K562 (cell line): ENCODE data around the gene ME3. TPM values are rescaled to one million over a fixed set of nuclear protein-coding genes. Genes with fewer than 3 reads are reported as not detected.

ENCODE experiments used
- ATAC-seq: fragments of 200-7000 bp; cut with Tn5 transposase; 3 replicates; pipeline ENCODE4 v1.9.1; 2020; ENCODE audit warnings: moderate library complexity
- BruUV-seq: library from RNA; stranded (reverse); fragments of 400-500 nt; replicated peaks from 2 replicates; lab custom pipeline; 2021; lab: Mats Ljungman, UMichigan
- CTCF ChIA-PET: fragments of 300-600 bp; formaldehyde crosslinking; extraction: SDS; loops from one replicate; lab custom pipeline; 2021; ENCODE audit warnings: low intra/inter-chr PET ratio; lab: Yijun Ruan, JAX
- POLR2A ChIA-PET: fragments of 300-600, 350-650 bp; sonication (Branson Sonifier 250); formaldehyde crosslinking; extraction: SDS; loops from one replicate; lab custom pipeline; 2021; ENCODE audit warnings: antibody characterized with exemption, inconsistent platforms; lab: Yijun Ruan, JAX
- DNase-seq, 4 experiments: peaks; one replicate each; pipeline versions ENCODE4 v3.0.0 to v3.0.0-alpha.2; 2011 to 2018; ENCODE audit warnings: low spot score in 3 of 4, mixed read lengths in 3 of 4; ENCODE audit errors: extremely low read depth in 1 of 4
- FAIRE-seq: peaks from 2 replicates; lab custom pipeline; 2011; peaks lifted over from hg19 to GRCh38; lab: Jason Lieb, UNC
- H2AFZ ChIP-seq: 2 replicates; pipeline ENCODE4 v1.6.0; 2011; ENCODE audit warnings: low read depth, low read length, control low read depth, inconsistent platforms
- H3K27ac ChIP-seq: fragments of 200-600 bp; 3 replicates; pipeline ENCODE4 v1.8.0; 2011; ENCODE audit warnings: low read depth, mild to moderate bottlenecking, control low read depth, inconsistent platforms, low read length, moderate library complexity, mixed read lengths; ENCODE audit errors: extremely low read depth
- H3K27me3 ChIP-seq, 2 experiments: fragments of 300-600 bp in 1 of 2; 2 replicates in 1 of 2; 3 replicates in 1 of 2; pipeline versions ENCODE4 v1.6.0 to v1.8.0; 2011; ENCODE audit warnings: inconsistent platforms in 2 of 2, low read length in 2 of 2, mild to moderate bottlenecking in 1 of 2, mixed read lengths in 1 of 2, moderate library complexity in 1 of 2; ENCODE audit not compliant: control insufficient read depth in 2 of 2, insufficient read depth in 2 of 2
- H3K36me3 ChIP-seq: fragments of 300-600 bp; 3 replicates; pipeline ENCODE4 v1.8.0; 2011; ENCODE audit warnings: mild to moderate bottlenecking, low read length, inconsistent platforms; ENCODE audit not compliant: control insufficient read depth, insufficient read depth
- H3K4me1 ChIP-seq, 2 experiments: fragments of 200-600 bp in 1 of 2; replicated peaks in 1 of 2; 2 replicates in 1 of 2; 3 replicates in 1 of 2; pipeline versions ENCODE4 v1.5.1 to v1.8.0; 2011; ENCODE audit warnings: inconsistent platforms in 2 of 2, low read length in 2 of 2, mild to moderate bottlenecking in 1 of 2, mixed read lengths in 1 of 2, moderate library complexity in 1 of 2; ENCODE audit not compliant: control insufficient read depth in 2 of 2, insufficient read depth in 2 of 2
- H3K4me2 ChIP-seq: 2 replicates; pipeline ENCODE4 v1.6.1; 2011; ENCODE audit warnings: low read length, control low read depth, inconsistent platforms, mixed read lengths; ENCODE audit not compliant: insufficient read depth
- H3K4me3 ChIP-seq: fragments of 200-600 bp; sonication (generic), shearing (Covaris generic); 2 replicates; pipeline ENCODE4 v1.5.1; 2016; ENCODE audit warnings: control low read depth, inconsistent platforms
- H3K79me2 ChIP-seq: fragments of 200-600 bp; 3 replicates; pipeline ENCODE4 v1.8.0; 2011; ENCODE audit warnings: low read length, inconsistent platforms; ENCODE audit not compliant: control insufficient read depth, insufficient read depth
- H3K9ac ChIP-seq, 2 experiments: 2 replicates each; pipeline versions ENCODE4 v1.6.0 to v1.6.1; 2011; ENCODE audit warnings: low read depth in 2 of 2, low read length in 2 of 2, control low read depth in 1 of 2, inconsistent platforms in 1 of 2, mild to moderate bottlenecking in 1 of 2, mixed read lengths in 1 of 2; ENCODE audit not compliant: insufficient read depth in 1 of 2
- H3K9me1 ChIP-seq: one replicate; pipeline ENCODE4 v1.6.0; 2011; ENCODE audit warnings: inconsistent platforms, mild to moderate bottlenecking, low read length, moderate library complexity; ENCODE audit not compliant: control insufficient read depth, insufficient read depth
- H3K9me3 ChIP-seq: replicated peaks from 2 replicates; pipeline ENCODE4 v1.5.1; 2011; ENCODE audit warnings: low read depth, low read length, inconsistent platforms; ENCODE audit not compliant: control insufficient read depth, insufficient read depth
- H4K20me1 ChIP-seq: replicated peaks from 2 replicates; pipeline ENCODE4 v1.6.1; 2011; ENCODE audit warnings: low read length, inconsistent platforms, mixed read lengths; ENCODE audit not compliant: control insufficient read depth, insufficient read depth
- CHD1 ChIP-seq: fragments of 200-600 bp; sonication (generic); IDR thresholded peaks from one replicate; pipeline ENCODE4 v1.6.1; 2012; ENCODE audit warnings: mild to moderate bottlenecking, moderate library complexity, low read length, inconsistent platforms
- ERF ChIP-seq: fragments of 450-650 bp; formaldehyde crosslinking; IDR thresholded peaks from 2 replicates; pipeline ENCODE4 v1.4.0; 2020; ENCODE audit warnings: mild to moderate bottlenecking, mixed read lengths
- PYGO2 ChIP-seq: fragments of 450-650 bp; IDR thresholded peaks from 2 replicates; pipeline ENCODE4 v1.6.1; 2016; ENCODE audit warnings: mild to moderate bottlenecking, missing genetic modification characterization, moderate library complexity, missing compliant biosample characterization
- RBM25 ChIP-seq: fragments of 200-400 bp; formaldehyde crosslinking; IDR thresholded peaks from 2 replicates; pipeline ENCODE4 v1.6.1; 2018; ENCODE audit warnings: low read length, low read depth, moderate library complexity; ENCODE audit not compliant: severe bottlenecking
- SMAD2 ChIP-seq: fragments of 150-350 bp; IDR thresholded peaks from 2 replicates; pipeline ENCODE4 v1.6.1; 2014; ENCODE audit warnings: low read depth, mild to moderate bottlenecking, low read length
- ZBTB43 ChIP-seq: sonication (generic); formaldehyde crosslinking; IDR thresholded peaks from 2 replicates; pipeline ENCODE4 v1.8.0; 2023; ENCODE audit warnings: mild to moderate bottlenecking, missing genetic modification reagents
- ZNF347 ChIP-seq: fragments of 450-650 bp; formaldehyde crosslinking; IDR thresholded peaks from 2 replicates; pipeline ENCODE4 v1.4.0; 2020; ENCODE audit warnings: low read depth, mild to moderate bottlenecking, moderate library complexity
- WGBS: fragments of 100-300 bp; shearing (Covaris generic); methylation state at CpG from one replicate; pipeline ENCODE4 v1.1.6; 2016; ENCODE audit warnings: low coverage, mixed read lengths; ENCODE audit not compliant: insufficient coverage; ENCODE audit errors: missing lambda C conversion rate; 5-methylcytosine and 5-hydroxymethylcytosine counted together
- in situ Hi-C: fragments of 300-500 bp; cut with MboI; formaldehyde crosslinking; loops from 4 replicates; pipeline ENCODE4 v1.15.0; 2018; ENCODE audit warnings: inconsistent platforms, mixed read lengths
- intact Hi-C: fragments of 100-400 bp; cut with micrococcal nuclease; formaldehyde crosslinking; loops from 2 replicates; pipeline ENCODE4 v1.14.2; 2022
- polyA plus RNA-seq, 8 experiments: library from polyadenylated mRNA; depleted of rRNA in 4 of 8; stranded (reverse) in 5 of 8; unstranded in 3 of 8; fragments of >200 nt; fragmentation: Nextera tagmentation in 2 of 8; fragmentation: Illumina TruSeq in 1 of 8; extraction: Ambion mirVana in 2 of 8; extraction: Trizol in 1 of 8; gene quantifications; 2 replicates each; pipeline versions ENCODE4 v1.2.1 to v1.2.3, GENCODE V29; 2011 to 2014; ENCODE audit warnings: inconsistent platforms in 1 of 8, missing spikeins in 1 of 8
- total RNA-seq, 7 experiments: library from RNA; depleted of rRNA in 6 of 7; stranded (reverse); fragments of >200 nt in 6 of 7; fragmentation: Illumina TruSeq in 2 of 7; extraction: Trizol in 2 of 7; gene quantifications; 2 replicates each; pipeline versions ENCODE4 v1.2.1 to v1.2.3, GENCODE V29; 2011 to 2021; ENCODE audit warnings: low replicate concordance in 1 of 7
- TF ChIP-seq, protein P1 (sequence below), 2 experiments: fragments of 200-800 bp in 1 of 2; sonication (Bioruptor generic) in 1 of 2; sonication (generic) in 1 of 2; formaldehyde crosslinking in 1 of 2; IDR thresholded peaks in 1 of 2; conservative IDR thresholded peaks in 1 of 2; 2 replicates each; pipeline versions ENCODE4 v1.5.0 to v1.6.1; 2016 to 2020; ENCODE audit warnings: missing compliant biosample characterization in 1 of 2, missing genetic modification characterization in 1 of 2, missing genetic modification reagents in 1 of 2

The ME3 gene
- total and polyA plus RNA-seq, 9 of the 15 experiments (the other 6 are each of a cell fraction or from before 2014, with no cell fraction given): not detected

DNA sequence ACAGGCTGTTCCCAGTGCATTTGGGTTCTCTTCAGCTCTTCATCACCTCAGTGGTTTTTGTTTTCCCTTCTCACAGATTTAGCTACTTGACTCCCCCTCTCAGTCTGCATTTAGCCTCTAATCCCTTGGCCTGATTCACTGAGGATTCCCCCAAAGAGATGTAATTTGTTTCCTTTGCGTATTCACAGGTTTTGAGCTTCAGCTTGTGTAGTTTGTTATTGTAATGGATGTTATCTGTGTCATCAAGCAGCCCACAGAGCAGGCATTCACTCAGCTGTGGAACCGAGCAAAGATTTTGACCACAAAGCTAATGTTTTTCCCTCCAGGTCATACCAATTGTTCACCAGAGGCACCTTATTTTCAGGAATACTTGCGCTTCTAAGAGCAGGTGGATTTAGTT lies 6.4 kb upstream of the ME3 start:
- no peaks in the 10 kb centered on the region for H3K9me3 ChIP-seq
- WGBS: 0% methylated on average over 3 of the region's 3 CpGs
- no peak overlapping the region for H2AFZ ChIP-seq
- H3K4me1 ChIP-seq: no peaks in the 10 kb centered on the region
- DNase-seq (no peak), ATAC-seq (no peak), FAIRE-seq (no peak)
- H3K36me3 ChIP-seq: no peaks in the 10 kb centered on the region
- no peaks in the 10 kb centered on the region for H3K9me1 ChIP-seq
- no peak overlapping the region for H3K27ac ChIP-seq
- intact Hi-C loops: no loop called here
- no peaks in the 10 kb centered on the region for H3K79me2 ChIP-seq
- no peaks in the 10 kb centered on the region; the same call in 1 of the 2 replicates for H4K20me1 ChIP-seq
- TF ChIP-seq, protein P1, sequence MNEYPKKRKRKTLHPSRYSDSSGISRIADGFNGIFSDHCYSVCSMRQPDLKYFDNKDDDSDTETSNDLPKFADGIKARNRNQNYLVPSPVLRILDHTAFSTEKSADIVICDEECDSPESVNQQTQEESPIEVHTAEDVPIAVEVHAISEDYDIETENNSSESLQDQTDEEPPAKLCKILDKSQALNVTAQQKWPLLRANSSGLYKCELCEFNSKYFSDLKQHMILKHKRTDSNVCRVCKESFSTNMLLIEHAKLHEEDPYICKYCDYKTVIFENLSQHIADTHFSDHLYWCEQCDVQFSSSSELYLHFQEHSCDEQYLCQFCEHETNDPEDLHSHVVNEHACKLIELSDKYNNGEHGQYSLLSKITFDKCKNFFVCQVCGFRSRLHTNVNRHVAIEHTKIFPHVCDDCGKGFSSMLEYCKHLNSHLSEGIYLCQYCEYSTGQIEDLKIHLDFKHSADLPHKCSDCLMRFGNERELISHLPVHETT (CRISPR knock-in tag; conservative IDR thresholded peaks at IDR 0.05 in 1 of 2, IDR thresholded peaks at IDR 0.05 in 1 of 2): no peak
- no peak for TF ChIP-seq PYGO2 (tag)
- TF ChIP-seq ZBTB43 (CRISPR knock-in tag): no peak
- no peak for TF ChIP-seq RBM25
- no peak for TF ChIP-seq ERF (CRISPR knock-in tag)
- TF ChIP-seq SMAD2: no peak
- TF ChIP-seq ZNF347 (CRISPR knock-in tag): no peak
- TF ChIP-seq CHD1: no peak
- H3K27me3 ChIP-seq: peaks cover 0 to 13% of the 10 kb centered on the region in 2 experiments; a peak in 1 of 5 replicates
- H3K4me3 ChIP-seq: no peak overlapping the region
- H3K9ac ChIP-seq: no peak overlapping the region
- BruUV-seq: no TSS peak
- no peak overlapping the region for H3K4me2 ChIP-seq
- ChIA-PET POLR2A (interaction anchor here (0.6 kb wide), 1 partner anchor 253 kb away, joined by 3 read pairs; no protein-coding TSS in a partner anchor), CTCF (no interaction called here)
- in situ Hi-C loops: no loop called here
